Cardiac atrium fibroblast (primary cell): Measurements from ENCODE around the gene BCOR. TPM values are rescaled to one million over a fixed set of nuclear protein-coding genes. Genes with fewer than 3 reads are reported as not detected.

Source experiments
- total RNA-seq: library from RNA; depleted of rRNA; stranded (reverse); fragments of >200 nt; gene quantifications from 2 replicates; pipeline ENCODE4 v1.2.3, GENCODE V29; 2015

BCOR gene
- 19.9 and 23.2 TPM in 2 replicates for total RNA-seq

GRCh38 chrX:40097504-40098263 lies at the start of gene BCOR:
Gene BCOR (minus strand): TSS chrX:40097958. CDS start chrX:40077929, 20,029 bp downstream.

